ENCODE measurements around the gene ME2.
A peak's percentile ranks its signal among the peaks of the same experiment; 100 is the strongest.

ME2 gene

GRCh38 chr18:50862401-50862800 lies 16.5 kb upstream of the ME2 start:
- Histone ChIP-seq H3K9me3 (ENCODE audit: insufficient read depth, low read depth, low read length) (no peaks in the 10 kb centered on the region), H3K36me3 (ENCODE audit: insufficient read depth, low read length) (no peaks in the 10 kb centered on the region), H3K9ac (ENCODE audit: low read depth, low read length) (no peak overlapping the region), H3K4me1 (ENCODE audit: insufficient read depth, low read length) (no peaks in the 10 kb centered on the region), H3K27ac (ENCODE audit: low read depth, low read length) (no peak overlapping the region), H3K27me3 (ENCODE audit: insufficient read depth, low read length) (no peaks in the 10 kb centered on the region), H3K4me3 (ENCODE audit: low read length) (no peak overlapping the region)
- 90% methylated on average over 2 of the region's 2 CpGs for WGBS

GRCh38 chr18:50863840-50864375 lies 15.0 kb upstream of the ME2 start:
- Histone ChIP-seq H3K27ac (ENCODE audit: low read depth, low read length) (no peak overlapping the region), H3K9me3 (ENCODE audit: insufficient read depth, low read depth, low read length) (no peaks in the 10 kb centered on the region), H3K36me3 (ENCODE audit: insufficient read depth, low read length) (no peaks in the 10 kb centered on the region), H3K9ac (ENCODE audit: low read depth, low read length) (no peak overlapping the region), H3K4me3 (ENCODE audit: low read length) (no peak overlapping the region), H3K4me1 (ENCODE audit: insufficient read depth, low read length) (no peaks in the 10 kb centered on the region), H3K27me3 (ENCODE audit: insufficient read depth, low read length) (no peaks in the 10 kb centered on the region)
- WGBS: 89% methylated on average over 3 of the region's 4 CpGs

- H3K27me3 ChIP-seq (ENCODE audit: insufficient read depth, low read length): no peaks in the 10 kb centered on the region
- H3K9ac ChIP-seq (ENCODE audit: low read depth, low read length): no peak overlapping the region
- no peaks in the 10 kb centered on the region for H3K9me3 ChIP-seq (ENCODE audit: insufficient read depth, low read depth, low read length)
- H3K4me1 ChIP-seq (ENCODE audit: insufficient read depth, low read length): peaks cover 3% of the 10 kb centered on the region; the same call in 1 of the 2 replicates
- H3K36me3 ChIP-seq (ENCODE audit: insufficient read depth, low read length): no peaks in the 10 kb centered on the region
- no peak overlapping the region for H3K4me3 ChIP-seq (ENCODE audit: low read length)
- H3K27ac ChIP-seq (ENCODE audit: low read depth, low read length): no peak overlapping the region
Measured at GRCh38 chr18:50866765-50867164, 12.2 kb upstream of the ME2 start.

- H3K27me3 ChIP-seq (ENCODE audit: insufficient read depth, low read length): no peaks in the 10 kb centered on the region
- H3K9ac ChIP-seq (ENCODE audit: low read depth, low read length): no peak overlapping the region
- peaks cover 3% of the 10 kb centered on the region; the same call in 1 of the 2 replicates for H3K4me1 ChIP-seq (ENCODE audit: insufficient read depth, low read length)
- H3K36me3 ChIP-seq (ENCODE audit: insufficient read depth, low read length): no peaks in the 10 kb centered on the region
- H3K4me3 ChIP-seq (ENCODE audit: low read length): no peak overlapping the region
- no peak overlapping the region for H3K27ac ChIP-seq (ENCODE audit: low read depth, low read length)
- WGBS: 91% methylated on average over 4 of the region's 4 CpGs
- no peaks in the 10 kb centered on the region for H3K9me3 ChIP-seq (ENCODE audit: insufficient read depth, low read depth, low read length)
Measured at GRCh38 chr18:50869150-50869549, 9.8 kb upstream of the ME2 start.

- Histone ChIP-seq H3K27ac (ENCODE audit: low read depth, low read length) (no peak overlapping the region), H3K36me3 (ENCODE audit: insufficient read depth, low read length) (no peaks in the 10 kb centered on the region), H3K4me1 (ENCODE audit: insufficient read depth, low read length) (peaks cover 3% of the 10 kb centered on the region; the same call in 1 of the 2 replicates), H3K9ac (ENCODE audit: low read depth, low read length) (no peak overlapping the region), H3K27me3 (ENCODE audit: insufficient read depth, low read length) (no peaks in the 10 kb centered on the region), H3K9me3 (ENCODE audit: insufficient read depth, low read depth, low read length) (no peaks in the 10 kb centered on the region), H3K4me3 (ENCODE audit: low read length) (no peak overlapping the region)
- WGBS: 93% methylated on average over 7 of the region's 7 CpGs
Measured at GRCh38 chr18:50870138-50870845, 8.6 kb upstream of the ME2 start.

GRCh38 chr18:50871846-50872245 lies 7.1 kb upstream of the ME2 start:
- Histone ChIP-seq H3K27ac (ENCODE audit: low read depth, low read length) (no peak overlapping the region), H3K4me3 (ENCODE audit: low read length) (no peak overlapping the region), H3K36me3 (ENCODE audit: insufficient read depth, low read length) (no peaks in the 10 kb centered on the region), H3K27me3 (ENCODE audit: insufficient read depth, low read length) (no peaks in the 10 kb centered on the region), H3K4me1 (ENCODE audit: insufficient read depth, low read length) (peaks cover 8% of the 10 kb centered on the region; the same call in 1 of the 2 replicates), H3K9me3 (ENCODE audit: insufficient read depth, low read depth, low read length) (no peaks in the 10 kb centered on the region), H3K9ac (ENCODE audit: low read depth, low read length) (no peak overlapping the region)
- 59% methylated on average over 2 of the region's 3 CpGs for WGBS

- WGBS: 84% methylated on average over 3 of the region's 3 CpGs
- Histone ChIP-seq H3K9me3 (ENCODE audit: insufficient read depth, low read depth, low read length) (no peaks in the 10 kb centered on the region), H3K27ac (ENCODE audit: low read depth, low read length) (no peak overlapping the region), H3K4me3 (ENCODE audit: low read length) (no peak overlapping the region), H3K9ac (ENCODE audit: low read depth, low read length) (no peak overlapping the region), H3K36me3 (ENCODE audit: insufficient read depth, low read length) (no peaks in the 10 kb centered on the region), H3K27me3 (ENCODE audit: insufficient read depth, low read length) (no peaks in the 10 kb centered on the region), H3K4me1 (ENCODE audit: insufficient read depth, low read length) (peaks cover 14% of the 10 kb centered on the region; the same call in 1 of the 2 replicates)
Measured at GRCh38 chr18:50875966-50876536, 2.9 kb upstream of the ME2 start.

- no peaks in the 10 kb centered on the region for H3K27me3 ChIP-seq (ENCODE audit: insufficient read depth, low read length)
- H3K27ac ChIP-seq (ENCODE audit: low read depth, low read length): no peak overlapping the region
- 91% methylated on average over 7 of the region's 8 CpGs for WGBS
- H3K4me3 ChIP-seq (ENCODE audit: low read length): peak overlapping the region; percentile 99
- no peak overlapping the region for H3K9ac ChIP-seq (ENCODE audit: low read depth, low read length)
- no peaks in the 10 kb centered on the region for H3K36me3 ChIP-seq (ENCODE audit: insufficient read depth, low read length)
- H3K9me3 ChIP-seq (ENCODE audit: insufficient read depth, low read depth, low read length): no peaks in the 10 kb centered on the region
- peaks cover 14% of the 10 kb centered on the region; the same call in 1 of the 2 replicates for H3K4me1 ChIP-seq (ENCODE audit: insufficient read depth, low read length)
Measured at GRCh38 chr18:50877545-50878265, 1.2 kb upstream of the ME2 start.

GRCh38 chr18:50879302-50880118 lies 592 bp downstream of the ME2 start:
- H3K27ac ChIP-seq (ENCODE audit: low read depth, low read length): peak overlapping the region; percentile 72; the same call in 1 of the 2 replicates

GRCh38 chr18:50880119-50880465 lies 1.2 kb downstream of the ME2 start:
- Histone ChIP-seq H3K36me3 (ENCODE audit: insufficient read depth, low read length) (no peaks in the 10 kb centered on the region), H3K27me3 (ENCODE audit: insufficient read depth, low read length) (no peaks in the 10 kb centered on the region), H3K9ac (ENCODE audit: low read depth, low read length) (peak overlapping the region; percentile 83), H3K4me3 (ENCODE audit: low read length) (peak overlapping the region; percentile 99), H3K27ac (ENCODE audit: low read depth, low read length) (no peak overlapping the region), H3K9me3 (ENCODE audit: insufficient read depth, low read depth, low read length) (no peaks in the 10 kb centered on the region), H3K4me1 (ENCODE audit: insufficient read depth, low read length) (peaks cover 14% of the 10 kb centered on the region; the same call in 1 of the 2 replicates)
- WGBS: 3% methylated on average over 4 of the region's 6 CpGs

More at GRCh38 chr18:50879302-50880118, 592 bp downstream of the ME2 start:
- H3K9ac ChIP-seq (ENCODE audit: low read depth, low read length): peak overlapping the region; percentile 83
- H3K27me3 ChIP-seq (ENCODE audit: insufficient read depth, low read length): no peaks in the 10 kb centered on the region
- H3K36me3 ChIP-seq (ENCODE audit: insufficient read depth, low read length): no peaks in the 10 kb centered on the region
- peaks cover 14% of the 10 kb centered on the region; the same call in 1 of the 2 replicates for H3K4me1 ChIP-seq (ENCODE audit: insufficient read depth, low read length)
- WGBS: 1% methylated on average over 61 of the region's 61 CpGs
- no peaks in the 10 kb centered on the region for H3K9me3 ChIP-seq (ENCODE audit: insufficient read depth, low read depth, low read length)
- peak overlapping the region; percentile 99 for H3K4me3 ChIP-seq (ENCODE audit: low read length)
